ENCODE measurements around the gene HK1.

The HK1 gene

GRCh38 chr10:69340695-69341094 lies 62.4 kb downstream of the HK1 start:
- peaks cover 0 to 95% (median 66%) of the 10 kb centered on the region in 4 donors for H3K4me1 ChIP-seq
- intact Hi-C loops (cut with DNase I; ENCODE audit: low total_unique reads), result no loop called here
- DNase-seq, result no peak
- H3K9me3 ChIP-seq, result no peaks in the 10 kb centered on the region
- no peaks in the 10 kb centered on the region for H3K27me3 ChIP-seq
- TF ChIP-seq, protein P1, sequence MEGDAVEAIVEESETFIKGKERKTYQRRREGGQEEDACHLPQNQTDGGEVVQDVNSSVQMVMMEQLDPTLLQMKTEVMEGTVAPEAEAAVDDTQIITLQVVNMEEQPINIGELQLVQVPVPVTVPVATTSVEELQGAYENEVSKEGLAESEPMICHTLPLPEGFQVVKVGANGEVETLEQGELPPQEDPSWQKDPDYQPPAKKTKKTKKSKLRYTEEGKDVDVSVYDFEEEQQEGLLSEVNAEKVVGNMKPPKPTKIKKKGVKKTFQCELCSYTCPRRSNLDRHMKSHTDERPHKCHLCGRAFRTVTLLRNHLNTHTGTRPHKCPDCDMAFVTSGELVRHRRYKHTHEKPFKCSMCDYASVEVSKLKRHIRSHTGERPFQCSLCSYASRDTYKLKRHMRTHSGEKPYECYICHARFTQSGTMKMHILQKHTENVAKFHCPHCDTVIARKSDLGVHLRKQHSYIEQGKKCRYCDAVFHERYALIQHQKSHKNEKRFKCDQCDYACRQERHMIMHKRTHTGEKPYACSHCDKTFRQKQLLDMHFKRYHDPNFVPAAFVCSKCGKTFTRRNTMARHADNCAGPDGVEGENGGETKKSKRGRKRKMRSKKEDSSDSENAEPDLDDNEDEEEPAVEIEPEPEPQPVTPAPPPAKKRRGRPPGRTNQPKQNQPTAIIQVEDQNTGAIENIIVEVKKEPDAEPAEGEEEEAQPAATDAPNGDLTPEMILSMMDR (IDR thresholded peaks at IDR 0.05), result no peak
- peak overlapping the region; percentile 52 to 87 for H3K27ac ChIP-seq
- H3K36me3 ChIP-seq, result peaks cover 11 to 22% (median 19%) of the 10 kb centered on the region in 3 donors
- no peak overlapping the region for H3K4me3 ChIP-seq

- TF ChIP-seq, protein P1 (IDR thresholded peaks at IDR 0.05), result no peak
- intact Hi-C loops (cut with DNase I; ENCODE audit: low total_unique reads), result no loop called here
- Histone ChIP-seq H3K4me3 (no peak overlapping the region), H3K9me3 (no peaks in the 10 kb centered on the region), H3K27me3 (no peaks in the 10 kb centered on the region), H3K36me3 (peaks cover 11 to 31% (median 20%) of the 10 kb centered on the region in 3 donors), H3K4me1 (peaks cover 0 to 87% (median 58%) of the 10 kb centered on the region in 4 donors), H3K27ac (no peak overlapping the region)
- no peak for DNase-seq
Measured at GRCh38 chr10:69343905-69344304, 65.6 kb downstream of the HK1 start.

DNA sequence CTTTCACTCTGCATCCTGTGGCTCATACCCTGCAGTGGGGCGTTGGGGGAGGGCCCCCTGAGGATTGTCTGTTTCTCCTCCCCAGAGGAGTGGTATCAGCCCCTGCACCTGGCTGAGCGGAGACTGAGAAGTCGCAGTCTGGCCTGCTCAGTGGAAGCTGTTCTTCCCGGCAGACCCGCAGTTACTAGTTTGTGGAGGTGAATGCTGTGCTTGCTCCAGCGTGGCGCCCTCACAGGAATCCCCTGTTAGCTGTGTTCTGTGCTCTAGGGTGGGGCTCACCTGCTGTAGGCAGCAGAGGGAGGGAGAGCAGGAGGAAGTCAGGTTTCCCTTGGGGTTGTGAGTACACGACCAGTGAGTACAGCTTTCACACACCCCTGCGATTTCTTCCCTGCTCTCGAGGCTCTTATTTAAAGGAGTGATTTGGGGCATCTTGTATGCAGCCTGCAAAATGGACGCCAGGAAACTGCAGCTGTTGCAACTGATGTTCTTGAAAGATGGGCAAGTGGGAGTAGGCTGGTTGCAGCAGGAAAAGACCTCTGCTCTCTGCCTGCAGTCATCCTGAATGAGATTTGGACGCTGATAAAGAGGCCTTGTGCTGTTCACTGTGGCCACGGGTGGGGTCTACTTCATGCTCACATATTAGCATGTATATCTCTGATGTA lies 66.4 kb downstream of the HK1 start:
- DNase-seq, result no peak
- Histone ChIP-seq H3K36me3 (peaks cover 11 to 34% (median 20%) of the 10 kb centered on the region in 3 donors), H3K27ac (no peak overlapping the region), H3K9me3 (no peaks in the 10 kb centered on the region), H3K4me3 (no peak overlapping the region), H3K27me3 (no peaks in the 10 kb centered on the region), H3K4me1 (peaks cover 0 to 87% (median 58%) of the 10 kb centered on the region in 4 donors)
- intact Hi-C loops (cut with DNase I; ENCODE audit: low total_unique reads), result no loop called here
- TF ChIP-seq, protein P1 (IDR thresholded peaks at IDR 0.05), result no peak

- DNase-seq, result no peak
- Histone ChIP-seq H3K9me3 (no peaks in the 10 kb centered on the region), H3K36me3 (peaks cover 11 to 34% (median 20%) of the 10 kb centered on the region in 3 donors), H3K27ac (peak overlapping the region in 1 of 2 donors; percentile 38), H3K4me3 (no peak overlapping the region), H3K27me3 (no peaks in the 10 kb centered on the region), H3K4me1 (peaks cover 0 to 87% (median 54%) of the 10 kb centered on the region in 4 donors)
- intact Hi-C loops (cut with DNase I; ENCODE audit: low total_unique reads), result no loop called here
- TF ChIP-seq, protein P1 (IDR thresholded peaks at IDR 0.05), result no peak
Measured at GRCh38 chr10:69345402-69345801, 67.1 kb downstream of the HK1 start.

- DNase-seq, result no peak
- H3K4me1 ChIP-seq, result peaks cover 0 to 82% (median 48%) of the 10 kb centered on the region in 4 donors
- TF ChIP-seq, protein P1 (IDR thresholded peaks at IDR 0.05), result no peak
- intact Hi-C loops (cut with DNase I; ENCODE audit: low total_unique reads), result no loop called here
- peaks cover 11 to 34% (median 20%) of the 10 kb centered on the region in 3 donors for H3K36me3 ChIP-seq
- H3K9me3 ChIP-seq, result no peaks in the 10 kb centered on the region
- H3K27ac ChIP-seq, result peak overlapping the region; percentile 25 to 38
- H3K4me3 ChIP-seq, result no peak overlapping the region
- no peaks in the 10 kb centered on the region for H3K27me3 ChIP-seq
Measured at GRCh38 chr10:69345890-69346474, 67.7 kb downstream of the HK1 start.

Measured in tibial artery (tissue), 4 donors.